ENCODE measurements around the gene PTX4. TPM values are rescaled to one million over a fixed set of nuclear protein-coding genes. Genes with fewer than 3 reads are reported as not detected.

PTX4 gene
- total RNA-seq, 1 donor from 2014 or later: 0.35 TPM

DNA sequence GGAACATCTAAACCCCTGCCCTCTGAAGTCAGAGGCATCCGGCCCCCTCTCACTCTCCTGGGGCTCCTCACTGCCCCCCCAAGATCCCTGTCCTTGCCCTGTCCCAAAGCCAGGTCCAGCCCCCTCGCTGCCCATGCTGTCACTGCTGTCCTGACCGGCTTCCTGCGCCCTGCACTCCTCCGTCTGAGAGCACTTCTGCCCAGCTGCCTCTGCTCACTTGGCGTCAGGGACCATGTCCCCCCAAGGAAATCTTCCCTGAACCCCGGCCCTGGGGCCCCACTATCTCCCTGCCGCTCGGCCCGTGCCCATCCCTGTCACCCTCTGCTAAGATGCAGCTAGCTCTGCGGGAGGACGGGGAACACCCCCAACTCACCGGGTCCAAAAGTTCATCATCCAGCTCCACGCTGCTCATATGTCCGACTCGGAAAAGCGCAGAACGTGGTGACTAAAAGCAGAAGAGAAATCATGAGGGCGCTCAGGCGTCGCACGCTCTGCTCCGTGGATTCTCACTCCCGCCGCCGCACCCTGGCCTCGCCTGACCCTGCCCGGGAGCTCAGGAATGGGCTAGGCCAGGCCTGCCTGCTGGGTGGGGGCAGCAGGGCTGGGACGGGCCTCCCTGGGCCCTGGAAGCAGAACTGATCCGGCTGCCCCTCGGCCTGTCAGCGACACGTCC is 23.7 kb downstream of the PTX4 start:
- DNase-seq (ENCODE audit: low spot score): no peak

DNA sequence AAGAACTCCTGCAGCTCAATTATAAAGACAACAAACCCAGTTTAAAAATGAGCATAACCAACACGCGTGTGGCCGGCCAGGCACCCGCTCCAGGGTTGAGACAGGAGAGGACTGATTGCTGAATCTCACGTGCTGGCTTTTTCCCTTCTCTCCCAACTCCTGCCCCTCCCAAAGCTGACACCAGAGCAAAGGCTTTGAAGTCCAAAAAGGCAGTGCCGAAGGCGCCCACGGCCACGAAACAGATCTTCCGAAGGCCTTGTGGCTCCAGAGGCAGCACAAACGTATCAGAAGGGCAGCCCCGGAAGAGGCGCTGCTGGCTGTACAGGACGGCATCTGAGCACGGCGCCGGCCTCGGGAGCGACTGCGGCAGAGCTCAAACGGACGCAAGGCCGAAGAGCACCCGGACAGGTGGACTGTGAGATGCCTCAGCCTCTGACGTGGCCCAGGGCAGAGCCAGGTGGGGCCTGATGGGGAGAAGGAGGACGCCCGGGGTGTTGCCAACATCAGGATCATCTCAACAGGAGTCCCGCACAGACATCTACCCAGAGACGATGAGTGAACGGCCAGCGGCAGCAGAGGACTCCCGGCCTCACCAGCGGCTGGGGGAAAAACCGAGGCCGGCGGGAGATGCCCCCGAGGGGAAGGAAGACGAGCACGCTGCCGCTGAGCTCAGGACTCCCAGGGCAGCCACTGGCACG is 24.4 kb downstream of the PTX4 start:
- no peak for DNase-seq (ENCODE audit: low spot score)

DNA sequence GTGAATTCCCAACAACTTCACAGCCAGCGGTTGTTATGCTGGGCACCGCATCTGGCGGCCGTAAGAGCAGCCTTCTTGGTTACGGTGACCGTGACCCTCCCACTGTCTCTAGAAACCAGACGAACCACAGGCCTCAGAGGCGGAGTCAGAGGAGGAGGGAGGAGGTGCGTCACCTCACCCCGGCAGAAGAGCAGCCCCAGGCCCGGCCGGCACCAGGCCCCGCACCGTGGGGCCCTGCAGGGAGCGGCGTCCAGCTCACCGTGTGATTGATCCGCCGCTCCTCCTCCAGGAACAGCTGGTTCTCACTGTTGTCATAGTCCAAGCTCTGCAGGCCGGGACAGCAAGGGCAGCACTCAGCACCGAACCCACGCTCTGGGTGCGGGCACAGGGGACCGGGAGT is 27.6 kb downstream of the PTX4 start:
- DNase-seq (ENCODE audit: low spot score): no peak

DNA sequence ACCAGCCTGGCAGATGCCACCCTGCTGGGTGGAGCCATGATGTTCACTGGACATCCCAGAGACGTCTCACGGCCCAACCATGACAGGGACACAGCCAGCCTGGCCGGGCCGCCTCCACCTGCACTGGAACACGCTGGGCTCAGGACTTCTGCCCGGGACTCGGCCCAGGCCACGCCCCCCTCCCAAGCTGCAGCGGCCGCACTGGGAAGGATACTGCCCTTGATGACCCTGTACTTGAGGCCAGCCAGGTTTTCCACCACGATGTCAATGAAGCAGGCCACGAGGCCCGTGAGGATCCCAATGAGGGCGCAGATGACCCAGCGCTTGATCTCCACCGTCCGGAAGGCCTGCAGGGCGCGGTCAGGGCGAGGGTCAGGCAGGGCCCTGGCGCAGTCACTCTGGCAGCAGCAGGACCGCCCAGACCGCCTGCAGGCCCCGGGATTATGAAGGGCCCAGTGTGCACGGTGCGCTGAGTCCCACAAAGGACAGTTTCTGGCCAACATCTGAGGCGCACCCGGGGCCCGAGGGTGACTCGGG is 28.1 kb downstream of the PTX4 start:
- no peak for DNase-seq (ENCODE audit: low spot score)

DNA sequence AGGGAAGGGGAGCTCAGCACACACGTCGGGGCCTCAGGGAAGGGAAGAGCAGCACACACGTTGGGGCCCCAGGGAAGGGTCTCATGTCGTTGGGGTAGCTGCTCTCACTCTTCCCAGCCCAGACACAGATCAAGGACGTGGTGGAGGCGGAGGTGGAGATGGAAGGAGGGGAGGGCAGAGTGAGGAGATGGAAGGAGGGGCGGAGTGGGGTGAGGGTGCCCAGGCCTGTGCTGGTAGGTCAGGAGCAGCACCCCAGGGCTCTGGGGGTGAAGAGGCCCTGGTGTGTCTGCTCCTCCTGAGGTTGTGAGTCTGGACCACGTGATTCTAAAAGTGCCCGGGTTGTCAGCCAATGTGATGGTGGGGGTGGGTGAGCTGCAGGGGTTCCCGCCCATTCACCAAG is 28.8 kb downstream of the PTX4 start:
- DNase-seq (ENCODE audit: low spot score): no peak

DNA sequence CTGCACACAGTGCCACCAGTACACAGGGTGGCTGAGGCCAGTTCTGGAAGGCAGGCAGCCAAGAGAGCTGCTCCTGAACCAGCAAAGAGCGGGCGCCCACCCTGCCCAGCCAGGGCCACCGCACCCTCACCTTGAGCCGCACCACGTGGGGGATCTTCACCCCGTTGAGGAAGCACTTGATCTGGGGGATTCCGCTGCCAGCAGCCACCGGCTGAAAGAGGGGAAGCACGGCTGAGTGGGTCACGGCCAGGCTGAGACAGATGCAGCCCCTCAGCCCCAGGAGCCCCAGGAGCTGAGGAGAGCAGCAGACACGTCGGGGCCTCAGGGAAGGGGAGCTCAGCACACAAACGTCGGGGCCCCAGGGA is 29.8 kb downstream of the PTX4 start:
- no peak for DNase-seq (ENCODE audit: low spot score)

DNA sequence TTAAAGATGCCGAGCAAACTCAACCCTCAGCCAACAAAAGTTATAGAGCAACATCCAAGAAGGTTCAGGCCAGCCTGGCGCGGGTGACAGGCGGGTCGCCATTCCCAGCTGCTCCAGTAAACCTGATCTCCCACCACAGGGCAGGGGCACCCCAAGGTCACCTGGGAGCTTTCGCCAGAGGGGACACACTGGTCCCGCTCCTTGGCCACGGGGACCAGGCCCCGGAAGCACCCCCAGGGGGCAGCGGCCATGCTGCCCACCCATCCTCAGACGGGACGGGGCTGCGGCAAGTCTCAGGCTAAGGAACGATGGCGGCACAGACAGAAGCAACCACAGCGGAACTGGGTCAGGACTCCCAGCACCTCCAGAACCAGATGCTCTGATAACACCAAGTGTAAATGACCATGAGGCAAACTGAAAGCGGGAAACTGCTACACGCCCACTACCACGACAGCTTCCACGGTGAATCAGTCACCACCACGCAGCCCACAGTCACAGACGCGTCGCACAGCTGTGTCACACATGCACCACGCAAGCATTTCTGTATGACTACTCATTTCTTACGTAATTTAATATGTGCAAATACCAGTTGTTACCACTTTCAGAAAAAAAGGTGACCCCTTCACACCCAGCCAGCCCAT is 30.3 kb downstream of the PTX4 start:
- DNase-seq (ENCODE audit: low spot score): no peak

DNA sequence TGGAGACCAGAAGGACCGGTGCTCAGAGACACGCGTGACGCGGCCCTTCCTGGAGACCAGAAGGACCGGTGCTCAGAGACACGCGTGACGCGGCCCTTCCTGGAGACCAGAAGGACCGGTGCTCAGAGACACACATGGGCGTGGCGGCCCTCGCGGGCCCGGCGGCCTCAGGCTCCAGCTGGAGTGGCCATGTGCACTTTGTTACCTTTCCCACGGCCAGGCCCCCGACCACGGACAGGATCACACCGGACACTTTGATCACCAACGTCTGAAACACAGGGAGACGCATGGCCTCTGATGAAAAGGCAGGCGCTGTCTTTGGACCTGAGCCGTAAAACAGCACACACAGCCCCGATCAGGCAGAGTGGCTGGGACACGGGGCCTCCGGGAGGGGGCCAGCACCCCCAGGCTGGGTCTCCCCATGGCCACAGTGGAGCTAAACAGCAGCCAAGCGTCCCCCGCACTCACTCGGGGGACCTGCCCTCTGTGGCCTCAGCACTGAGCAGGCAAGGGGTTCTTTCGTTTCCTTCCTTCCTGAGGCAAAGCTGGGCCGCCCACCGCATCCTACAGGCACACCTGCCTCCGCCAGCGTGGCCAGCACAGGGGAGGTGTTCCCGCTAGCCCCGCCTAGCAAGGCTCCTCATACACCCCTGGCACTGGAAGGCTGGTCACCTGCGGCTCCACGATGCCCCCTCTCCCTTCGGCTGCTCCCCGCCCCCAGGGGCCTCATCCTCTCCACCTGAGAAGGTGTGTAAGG is 31.1 kb downstream of the PTX4 start:
- DNase-seq (ENCODE audit: low spot score): no peak

DNA sequence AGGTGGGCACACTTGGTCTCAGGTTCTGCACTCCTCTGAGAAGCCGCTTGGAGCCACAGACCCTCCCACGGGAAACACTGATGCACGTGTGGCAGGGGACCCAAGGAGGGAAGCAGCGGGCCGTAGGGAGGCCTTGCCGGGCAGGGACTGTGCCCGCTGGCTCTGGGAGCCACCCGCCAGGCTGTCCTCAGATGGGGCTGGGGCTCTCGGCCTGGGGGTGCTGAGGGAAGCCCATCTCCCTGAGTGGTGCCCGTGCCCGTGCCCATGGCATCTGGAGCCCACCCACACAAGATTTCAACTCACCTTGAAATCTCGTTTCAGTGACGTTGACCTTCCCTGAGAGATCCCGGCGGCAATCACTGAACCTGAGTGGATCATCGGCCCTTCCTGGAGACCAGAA is 31.8 kb downstream of the PTX4 start:
- no peak for DNase-seq (ENCODE audit: low spot score)

DNA sequence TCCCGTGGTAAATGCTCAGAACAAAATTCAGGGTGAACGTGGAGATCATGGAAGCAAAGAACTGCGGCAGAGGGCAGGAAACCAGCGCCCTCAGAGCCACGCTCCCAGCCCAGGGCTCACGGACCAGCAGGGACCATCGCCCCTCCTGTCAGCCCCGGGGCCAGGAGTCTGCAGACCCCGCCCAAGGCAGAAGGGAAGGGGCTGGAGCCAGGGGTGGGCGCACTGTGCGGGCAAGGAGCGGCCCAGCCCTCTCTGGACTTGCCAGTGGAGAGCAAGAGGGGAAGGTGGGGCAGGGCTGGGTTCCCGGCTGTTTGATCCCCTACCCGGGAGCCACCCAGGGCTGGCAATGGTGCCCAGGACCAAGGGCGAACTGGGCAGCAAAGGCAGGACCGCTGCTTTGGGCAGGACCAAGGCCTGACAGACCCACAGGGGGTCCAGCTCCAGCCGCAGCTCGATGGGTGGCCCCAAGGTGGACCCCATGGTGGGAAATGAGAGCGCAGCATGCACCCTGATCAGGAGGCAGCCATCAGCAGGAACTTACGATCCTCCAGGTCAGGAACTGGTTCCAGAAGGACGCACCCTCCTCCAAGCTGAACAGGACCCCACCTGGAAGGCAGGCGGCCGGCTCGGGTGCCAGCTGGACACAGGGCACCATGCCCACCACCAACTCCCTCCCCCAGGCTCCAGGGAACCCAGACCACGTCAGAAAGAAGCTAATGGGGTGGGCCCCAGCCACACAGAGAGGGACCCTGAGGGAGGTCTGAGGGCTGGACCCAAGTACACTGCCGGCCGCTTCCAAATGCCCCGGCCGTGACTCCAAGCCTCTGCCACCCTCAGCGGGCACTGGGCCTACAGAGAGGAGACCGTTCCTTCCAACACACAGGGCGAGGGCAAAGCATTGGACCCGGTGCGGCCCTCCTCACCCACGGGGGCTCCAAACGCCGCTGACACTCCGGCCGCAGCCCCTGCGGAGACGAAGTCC is 33.3 kb downstream of the PTX4 start:
- no peak for DNase-seq (ENCODE audit: low spot score)

DNA sequence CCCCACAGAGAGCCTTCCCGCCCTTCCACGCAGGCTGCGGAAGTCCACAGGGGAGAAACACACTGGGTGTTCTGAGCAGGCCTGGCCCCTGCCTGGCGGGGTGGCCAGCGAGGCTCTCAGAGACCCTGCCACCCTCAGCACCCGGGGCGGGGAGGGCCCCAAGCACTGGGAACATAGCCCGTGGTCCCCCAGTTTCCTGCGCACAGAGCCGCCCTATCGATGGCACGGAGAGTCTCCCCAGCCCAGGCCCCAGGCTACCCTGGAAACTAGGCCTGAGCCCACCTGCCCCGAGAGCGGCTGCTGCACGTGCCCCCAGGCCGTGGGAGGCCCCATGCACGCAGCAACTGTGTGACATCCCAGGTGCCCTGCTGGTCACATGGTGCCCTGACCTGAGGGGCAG is 34.2 kb downstream of the PTX4 start:
- no peak for DNase-seq (ENCODE audit: low spot score)

DNA sequence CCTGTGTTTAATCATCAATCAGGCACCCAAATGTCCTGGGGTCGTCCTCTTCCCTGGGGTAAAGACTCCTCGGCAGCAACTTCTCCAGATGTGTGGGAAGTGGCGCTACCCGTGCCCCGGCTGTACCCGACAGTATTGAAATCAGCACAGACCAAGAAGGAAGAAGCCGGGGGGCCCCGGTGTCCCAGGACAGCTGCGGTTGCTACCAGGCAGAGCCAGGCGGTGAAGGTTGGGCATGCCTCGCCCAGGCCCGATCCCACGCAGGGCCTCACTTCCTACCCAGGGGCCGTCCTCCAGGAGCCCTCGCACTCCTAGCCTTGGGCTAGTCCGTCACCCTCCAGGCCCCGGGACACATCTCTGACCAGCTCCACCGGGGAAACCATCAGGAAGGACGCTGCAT is 35.4 kb downstream of the PTX4 start:
- DNase-seq (ENCODE audit: low spot score): no peak

DNA sequence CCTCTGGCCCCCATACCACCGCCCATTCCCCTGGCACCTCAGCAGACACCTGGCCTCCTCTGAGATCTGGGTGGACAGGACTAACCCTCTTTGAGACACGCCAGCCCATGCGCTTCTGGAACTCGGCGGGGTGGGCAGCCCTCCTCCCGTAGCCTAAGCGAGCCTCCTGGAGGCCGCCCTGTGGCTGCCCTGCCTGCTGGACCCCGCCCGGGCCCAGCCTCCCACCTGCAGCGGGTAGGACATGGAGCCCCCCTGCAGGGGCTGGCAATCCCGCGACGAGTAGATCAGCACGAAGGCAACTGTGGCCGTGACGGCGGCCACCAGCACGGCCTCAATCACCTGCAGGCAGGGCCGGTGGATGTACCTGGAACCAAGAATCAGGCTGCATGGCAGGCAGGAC is 36.2 kb downstream of the PTX4 start:
- DNase-seq (ENCODE audit: low spot score): no peak

DNA sequence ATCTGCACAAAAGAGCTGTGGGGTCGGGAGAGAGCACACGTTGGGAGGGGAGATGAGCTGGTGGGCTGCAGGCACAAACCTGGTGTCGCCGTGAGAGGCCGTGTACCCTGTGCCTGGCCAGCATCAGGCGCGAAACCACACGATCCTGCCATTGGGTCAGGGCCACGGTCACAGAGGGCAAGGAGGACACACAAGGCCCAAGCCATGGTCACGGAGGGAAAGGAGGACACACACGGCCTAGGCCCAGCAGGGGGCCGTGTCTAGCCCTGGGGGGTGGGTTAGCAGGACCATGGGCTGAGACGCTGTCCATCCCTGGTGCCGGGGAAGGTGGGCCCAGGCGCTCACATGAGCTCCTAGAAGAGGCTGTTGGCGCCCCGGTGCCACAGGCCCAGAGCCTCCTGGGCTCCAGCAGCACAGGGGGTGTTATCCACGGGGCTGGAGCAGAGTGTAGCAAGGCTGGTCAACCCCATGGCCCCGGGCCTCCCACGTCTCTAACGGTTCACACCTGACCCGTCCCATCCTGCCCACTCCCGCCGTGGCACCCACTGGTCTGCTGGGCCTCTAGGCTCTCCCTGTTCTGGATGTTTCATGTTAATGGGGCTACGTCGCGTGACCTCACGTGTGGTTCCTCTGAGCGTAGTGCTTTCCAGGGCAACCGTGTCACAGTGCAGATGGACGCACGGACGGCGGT is 36.9 kb downstream of the PTX4 start:
- DNase-seq (ENCODE audit: low spot score): no peak

DNA sequence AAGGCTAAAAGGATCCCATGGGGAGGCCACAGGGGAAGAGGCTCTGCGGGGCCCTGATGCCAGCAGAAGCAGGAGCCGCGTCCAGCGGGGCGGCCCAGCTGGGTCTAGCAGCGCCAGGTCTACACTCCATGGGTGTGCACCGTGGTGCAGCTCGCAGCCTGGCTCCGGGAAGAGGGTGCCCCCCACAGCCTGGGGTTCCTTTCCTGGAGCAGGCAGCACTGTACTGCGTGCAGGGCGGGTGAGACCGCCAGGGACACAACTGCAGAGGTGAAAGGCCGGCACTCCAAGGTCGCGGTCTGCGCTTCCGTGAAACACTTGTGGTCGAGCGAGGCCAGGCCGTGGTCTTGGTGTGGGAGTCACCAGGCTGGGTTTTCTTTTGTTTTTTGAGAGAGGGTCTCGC is 37.9 kb downstream of the PTX4 start:
- no peak for DNase-seq (ENCODE audit: low spot score)

DNA sequence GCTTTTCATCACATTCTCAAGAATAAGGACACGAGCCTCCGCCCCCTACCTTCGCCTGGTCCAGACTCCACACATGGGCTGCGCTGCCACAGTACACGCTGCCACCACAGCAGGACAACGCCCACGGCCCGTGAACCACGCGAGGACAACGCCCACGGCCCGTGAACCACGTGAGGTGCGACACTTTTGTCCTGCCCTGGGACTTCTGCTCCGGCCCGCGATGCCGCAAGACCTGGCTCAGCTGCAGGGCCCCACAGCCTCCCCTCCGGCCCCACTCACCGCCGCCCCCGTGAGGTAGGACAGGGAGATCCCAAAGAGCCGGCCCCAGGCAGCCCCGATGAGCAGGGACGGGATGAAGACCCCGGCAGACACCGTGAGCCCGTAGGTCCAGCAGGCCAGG is 38.5 kb downstream of the PTX4 start:
- no peak for DNase-seq (ENCODE audit: low spot score)

DNA sequence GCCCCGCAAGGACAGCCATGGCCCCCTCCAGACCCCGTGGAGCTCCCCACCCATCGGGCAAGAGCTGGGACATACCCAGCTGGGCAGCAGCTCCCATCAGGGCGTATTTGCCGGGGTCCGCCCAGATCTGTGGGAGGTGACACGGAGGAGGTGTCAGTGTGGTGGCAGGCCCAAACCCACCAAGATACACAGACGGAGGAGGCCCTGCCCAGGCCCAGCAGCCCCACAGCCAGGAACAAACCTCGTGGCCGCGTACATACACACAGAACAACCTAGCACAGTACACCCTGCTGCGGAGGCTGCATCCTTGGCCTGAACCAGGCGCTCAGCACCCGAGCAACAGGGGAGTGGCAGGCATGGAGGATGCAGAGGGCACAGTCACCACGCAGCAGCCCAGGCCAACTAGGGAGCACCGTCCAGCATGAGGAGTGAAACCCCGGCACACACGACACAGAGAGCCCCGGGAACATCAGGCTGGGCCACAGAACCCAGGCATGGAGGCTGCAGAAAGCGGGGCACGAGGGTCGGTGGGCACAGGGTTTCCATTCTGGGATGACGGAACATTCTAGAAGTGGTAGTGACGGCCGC is 39.4 kb downstream of the PTX4 start:
- no peak for DNase-seq (ENCODE audit: low spot score)

DNA sequence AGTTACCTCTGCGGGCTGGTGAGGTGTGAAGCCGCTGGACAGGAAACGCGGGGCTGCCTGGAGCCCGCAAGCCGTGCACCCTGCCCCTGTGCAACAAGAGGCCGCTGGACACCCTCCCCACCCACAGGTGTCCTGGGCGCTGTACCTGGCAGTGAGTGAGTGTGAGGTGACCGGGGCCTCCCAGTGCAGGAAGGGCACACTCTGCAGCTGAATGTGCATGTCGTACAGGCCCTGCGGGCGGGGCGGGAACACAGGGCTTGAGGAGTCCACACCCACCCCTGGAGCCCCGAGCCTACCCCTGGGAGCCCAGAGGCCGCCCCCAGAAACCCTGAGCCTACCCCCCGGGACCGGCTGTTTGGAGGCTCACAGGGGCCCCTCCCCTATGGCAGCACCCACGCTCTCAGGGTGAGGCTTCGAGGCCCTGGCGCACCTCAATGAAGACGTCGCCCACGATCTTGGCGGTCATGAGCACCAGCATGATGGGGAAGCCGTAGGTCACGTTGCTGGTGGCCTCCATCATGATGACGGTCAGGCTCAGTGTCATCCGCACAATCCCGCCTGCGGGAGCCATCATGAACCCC is 40.1 kb downstream of the PTX4 start:
- no peak for DNase-seq (ENCODE audit: low spot score)

DNA sequence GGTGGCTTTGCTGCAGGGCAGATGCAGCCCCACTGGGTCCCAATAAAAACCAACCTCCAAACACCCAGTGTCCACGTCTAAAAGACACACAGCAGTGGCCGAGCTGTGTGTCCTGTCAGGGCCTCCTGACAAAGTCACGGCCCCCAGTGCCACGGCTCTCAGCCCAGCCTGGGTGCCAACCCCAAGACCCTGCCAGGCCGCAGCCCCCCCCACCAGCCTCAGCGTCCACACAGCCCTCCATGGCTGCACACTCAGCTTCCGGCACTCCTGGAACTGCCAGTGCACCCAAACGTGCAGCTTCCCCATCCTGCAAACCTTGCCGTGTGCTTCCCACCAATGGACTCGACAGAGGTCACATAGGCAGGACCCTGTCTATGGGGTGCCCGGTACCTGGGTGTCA is 40.8 kb downstream of the PTX4 start:
- no peak for DNase-seq (ENCODE audit: low spot score)
